K562 (cell line): ENCODE results near the gene FDPS. TPM values are rescaled to one million over a fixed set of nuclear protein-coding genes. Genes with fewer than 3 reads are reported as not detected.
A peak's percentile ranks its signal among the peaks of the same experiment; 100 is the strongest.

Experiments used
- BRF2 ChIP-seq: IDR thresholded peaks from 3 replicates; pipeline ENCODE4 v1.6.1; 2011; ENCODE audit warnings: borderline replicate concordance, mild to moderate bottlenecking; ENCODE audit not compliant: insufficient read length, insufficient read depth
- CREB3 ChIP-seq: fragments of 450-650 bp; conservative IDR thresholded peaks from 2 replicates; pipeline ENCODE4 v1.6.1; 2016; ENCODE audit warnings: missing genetic modification characterization, low read depth, mild to moderate bottlenecking, missing compliant biosample characterization, moderate library complexity
- DMBX1 ChIP-seq: fragments of 250-450 bp; sonication (Bioruptor Pico); IDR thresholded peaks from 2 replicates; pipeline ENCODE4 v1.8.0; 2022; ENCODE audit warnings: inconsistent platforms, mild to moderate bottlenecking, moderate library complexity, borderline replicate concordance
- E2F8 ChIP-seq: fragments of 450-650 bp; IDR thresholded peaks from 2 replicates; pipeline ENCODE4 v1.7.1; 2018; ENCODE audit warnings: mild to moderate bottlenecking, low read depth; ENCODE audit not compliant: partially characterized antibody
- HNRNPH1 ChIP-seq: fragments of 200-400 bp; formaldehyde crosslinking; optimal IDR thresholded peaks from 2 replicates; pipeline ENCODE3; 2017; ENCODE audit warnings: low read depth, mild to moderate bottlenecking, low read length, moderate library complexity
- ZFP91 ChIP-seq: sonication (generic); formaldehyde crosslinking; IDR thresholded peaks from 2 replicates; pipeline ENCODE4 v1.8.0; 2022; ENCODE audit warnings: mild to moderate bottlenecking, missing genetic modification reagents
- ZNF184 ChIP-seq: sonication (generic); formaldehyde crosslinking; IDR thresholded peaks from 2 replicates; pipeline ENCODE4 v1.5.0; 2020; ENCODE audit warnings: missing genetic modification reagents
- ZNF75A ChIP-seq: fragments of 450-650 bp; formaldehyde crosslinking; IDR thresholded peaks from 2 replicates; pipeline ENCODE4 v1.4.0; 2020; ENCODE audit warnings: mild to moderate bottlenecking
- ZNF79 ChIP-seq: fragments of 250-450 bp; sonication (Bioruptor Pico); IDR thresholded peaks from 2 replicates; pipeline ENCODE4 v1.4.0; 2020; ENCODE audit warnings: low read depth, mild to moderate bottlenecking, moderate library complexity
- polyA plus RNA-seq, 8 experiments: library from polyadenylated mRNA; depleted of rRNA in 4 of 8; stranded (reverse) in 5 of 8; unstranded in 3 of 8; fragments of >200 nt; fragmentation: Nextera tagmentation in 2 of 8; fragmentation: Illumina TruSeq in 1 of 8; extraction: Ambion mirVana in 2 of 8; extraction: Trizol in 1 of 8; gene quantifications; 2 replicates each; pipeline versions ENCODE4 v1.2.1 to v1.2.3, GENCODE V29; 2011 to 2014; ENCODE audit warnings: inconsistent platforms in 1 of 8, missing spikeins in 1 of 8
- total RNA-seq, 7 experiments: library from RNA; depleted of rRNA in 6 of 7; stranded (reverse); fragments of >200 nt in 6 of 7; fragmentation: Illumina TruSeq in 2 of 7; extraction: Trizol in 2 of 7; gene quantifications; 2 replicates each; pipeline versions ENCODE4 v1.2.1 to v1.2.3, GENCODE V29; 2011 to 2021; ENCODE audit warnings: low replicate concordance in 1 of 7
- TF ChIP-seq, protein P1 (sequence below): fragments of 250-450 bp; sonication (Bioruptor Pico); IDR thresholded peaks from 2 replicates; pipeline ENCODE4 v1.4.0; 2020
- TF ChIP-seq, protein P2 (sequence below): fragments of 450-650 bp; formaldehyde crosslinking; IDR thresholded peaks from 2 replicates; pipeline ENCODE4 v1.4.0; 2020; ENCODE audit warnings: mild to moderate bottlenecking, moderate library complexity

FDPS gene
- total and polyA plus RNA-seq, 9 of the 15 experiments (the other 6 are each of a cell fraction or from before 2014, with no cell fraction given) = 247 to 884 (median 360) TPM

DNA sequence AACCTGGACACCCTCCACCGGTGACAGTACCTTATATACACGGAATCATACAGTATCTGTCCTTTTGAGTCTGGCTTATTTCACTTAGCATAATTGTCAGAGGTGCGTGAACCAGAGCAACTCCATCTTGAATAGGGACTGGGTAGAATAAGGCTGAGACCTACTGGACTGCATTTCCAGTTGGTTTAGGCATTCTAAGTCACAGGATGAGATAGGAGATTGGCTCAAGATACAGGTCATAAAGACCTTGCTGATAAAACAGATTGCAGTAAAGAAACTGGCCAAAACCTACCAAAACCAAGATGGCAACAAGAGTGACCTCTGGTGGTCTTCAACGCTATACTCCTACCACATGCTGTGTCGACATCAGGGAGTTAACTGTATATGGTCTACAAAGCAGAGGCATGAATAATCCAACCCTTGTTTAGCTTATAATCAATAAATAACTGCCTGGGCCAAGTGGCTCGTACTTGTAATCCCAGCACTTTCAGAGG lies 1.4 kb upstream of the FDPS start (continued):
- TF ChIP-seq, protein P1, sequence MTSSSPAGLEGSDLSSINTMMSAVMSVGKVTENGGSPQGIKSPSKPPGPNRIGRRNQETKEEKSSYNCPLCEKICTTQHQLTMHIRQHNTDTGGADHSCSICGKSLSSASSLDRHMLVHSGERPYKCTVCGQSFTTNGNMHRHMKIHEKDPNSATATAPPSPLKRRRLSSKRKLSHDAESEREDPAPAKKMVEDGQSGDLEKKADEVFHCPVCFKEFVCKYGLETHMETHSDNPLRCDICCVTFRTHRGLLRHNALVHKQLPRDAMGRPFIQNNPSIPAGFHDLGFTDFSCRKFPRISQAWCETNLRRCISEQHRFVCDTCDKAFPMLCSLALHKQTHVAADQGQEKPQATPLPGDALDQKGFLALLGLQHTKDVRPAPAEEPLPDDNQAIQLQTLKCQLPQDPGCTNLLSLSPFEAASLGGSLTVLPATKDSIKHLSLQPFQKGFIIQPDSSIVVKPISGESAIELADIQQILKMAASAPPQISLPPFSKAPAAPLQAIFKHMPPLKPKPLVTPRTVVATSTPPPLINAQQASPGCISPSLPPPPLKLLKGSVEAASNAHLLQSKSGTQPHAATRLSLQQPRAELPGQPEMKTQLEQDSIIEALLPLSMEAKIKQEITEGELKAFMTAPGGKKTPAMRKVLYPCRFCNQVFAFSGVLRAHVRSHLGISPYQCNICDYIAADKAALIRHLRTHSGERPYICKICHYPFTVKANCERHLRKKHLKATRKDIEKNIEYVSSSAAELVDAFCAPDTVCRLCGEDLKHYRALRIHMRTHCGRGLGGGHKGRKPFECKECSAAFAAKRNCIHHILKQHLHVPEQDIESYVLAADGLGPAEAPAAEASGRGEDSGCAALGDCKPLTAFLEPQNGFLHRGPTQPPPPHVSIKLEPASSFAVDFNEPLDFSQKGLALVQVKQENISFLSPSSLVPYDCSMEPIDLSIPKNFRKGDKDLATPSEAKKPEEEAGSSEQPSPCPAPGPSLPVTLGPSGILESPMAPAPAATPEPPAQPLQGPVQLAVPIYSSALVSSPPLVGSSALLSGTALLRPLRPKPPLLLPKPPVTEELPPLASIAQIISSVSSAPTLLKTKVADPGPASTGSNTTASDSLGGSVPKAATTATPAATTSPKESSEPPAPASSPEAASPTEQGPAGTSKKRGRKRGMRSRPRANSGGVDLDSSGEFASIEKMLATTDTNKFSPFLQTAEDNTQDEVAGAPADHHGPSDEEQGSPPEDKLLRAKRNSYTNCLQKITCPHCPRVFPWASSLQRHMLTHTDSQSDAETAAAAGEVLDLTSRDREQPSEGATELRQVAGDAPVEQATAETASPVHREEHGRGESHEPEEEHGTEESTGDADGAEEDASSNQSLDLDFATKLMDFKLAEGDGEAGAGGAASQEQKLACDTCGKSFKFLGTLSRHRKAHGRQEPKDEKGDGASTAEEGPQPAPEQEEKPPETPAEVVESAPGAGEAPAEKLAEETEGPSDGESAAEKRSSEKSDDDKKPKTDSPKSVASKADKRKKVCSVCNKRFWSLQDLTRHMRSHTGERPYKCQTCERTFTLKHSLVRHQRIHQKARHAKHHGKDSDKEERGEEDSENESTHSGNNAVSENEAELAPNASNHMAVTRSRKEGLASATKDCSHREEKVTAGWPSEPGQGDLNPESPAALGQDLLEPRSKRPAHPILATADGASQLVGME = peak; percentile 93
- peak; percentile 99 for TF ChIP-seq DMBX1 (CRISPR knock-in tag)
- TF ChIP-seq BRF2 = no peak
- no peak for TF ChIP-seq ZNF184 (CRISPR knock-in tag)
- peak; percentile 91 for TF ChIP-seq ZNF79
- no peak for TF ChIP-seq E2F8
- TF ChIP-seq ZNF75A (CRISPR knock-in tag) = peak; percentile 65; the same call in 1 of the 2 replicates
- peak; percentile 99 for TF ChIP-seq CREB3
- TF ChIP-seq, protein P2, sequence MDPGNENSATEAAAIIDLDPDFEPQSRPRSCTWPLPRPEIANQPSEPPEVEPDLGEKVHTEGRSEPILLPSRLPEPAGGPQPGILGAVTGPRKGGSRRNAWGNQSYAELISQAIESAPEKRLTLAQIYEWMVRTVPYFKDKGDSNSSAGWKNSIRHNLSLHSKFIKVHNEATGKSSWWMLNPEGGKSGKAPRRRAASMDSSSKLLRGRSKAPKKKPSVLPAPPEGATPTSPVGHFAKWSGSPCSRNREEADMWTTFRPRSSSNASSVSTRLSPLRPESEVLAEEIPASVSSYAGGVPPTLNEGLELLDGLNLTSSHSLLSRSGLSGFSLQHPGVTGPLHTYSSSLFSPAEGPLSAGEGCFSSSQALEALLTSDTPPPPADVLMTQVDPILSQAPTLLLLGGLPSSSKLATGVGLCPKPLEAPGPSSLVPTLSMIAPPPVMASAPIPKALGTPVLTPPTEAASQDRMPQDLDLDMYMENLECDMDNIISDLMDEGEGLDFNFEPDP (CRISPR knock-in tag) = peak; percentile 91
- TF ChIP-seq HNRNPH1 = no peak
- no peak for TF ChIP-seq ZFP91
